AG04449 (cell line): Measurements from ENCODE around the gene NNAT.
"Not testable (repeated sequence)": the region's sequence is repeated elsewhere in the genome, so short reads cannot be mapped to it uniquely, and the experiment has no call there.

Experiments used
- CTCF ChIA-PET: fragments of 350-600 bp; formaldehyde crosslinking; extraction: SDS; loops from one replicate; lab custom pipeline; 2021; ENCODE audit warnings: antibody characterized with exemption; lab: Yijun Ruan, JAX
- POLR2A ChIA-PET: fragments of 400-600, 350-600 bp; formaldehyde crosslinking; extraction: SDS; loops from one replicate; lab custom pipeline; 2020; ENCODE audit warnings: antibody characterized with exemption, inconsistent platforms; lab: Yijun Ruan, JAX
- DNase-seq: peaks from one replicate; pipeline ENCODE4 v3.0.0-alpha.2; 2010; ENCODE audit warnings: low read depth, low spot score
- H3K4me3 ChIP-seq: 2 replicates; pipeline ENCODE4 v1.5.1; 2011; ENCODE audit warnings: low read depth, mild to moderate bottlenecking, control low read depth, low read length
- TF ChIP-seq, protein P1 (sequence below): IDR thresholded peaks from one replicate; pipeline ENCODE4 v1.5.1; 2011; ENCODE audit warnings: mild to moderate bottlenecking, moderate library complexity, low read length, control low read depth, inconsistent platforms; ENCODE audit not compliant: insufficient read depth; ENCODE audit errors: missing control alignments

NNAT gene

DNA sequence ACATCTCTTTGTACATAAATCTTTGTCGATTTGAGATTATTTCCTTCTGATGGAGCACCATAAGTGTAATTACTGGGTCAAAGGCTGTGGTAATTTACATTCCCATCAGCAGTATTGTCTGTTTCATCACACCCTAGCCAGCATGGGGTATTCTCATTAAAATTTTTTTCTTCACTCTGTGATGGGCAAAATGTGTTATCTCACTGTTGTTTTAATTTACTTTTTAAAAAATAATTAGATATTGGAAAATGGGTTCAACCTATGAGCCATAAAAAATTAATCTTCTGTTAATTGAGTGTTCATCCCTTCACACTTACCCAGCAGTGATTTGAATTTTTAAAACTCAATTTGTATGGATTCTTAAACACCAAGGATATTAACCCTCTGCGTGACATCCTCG, 44.0 kb upstream of the NNAT start:
- no peak overlapping the region for H3K4me3 ChIP-seq
- ChIA-PET CTCF (no interaction called here), POLR2A (no interaction called here)
- TF ChIP-seq, protein P1, sequence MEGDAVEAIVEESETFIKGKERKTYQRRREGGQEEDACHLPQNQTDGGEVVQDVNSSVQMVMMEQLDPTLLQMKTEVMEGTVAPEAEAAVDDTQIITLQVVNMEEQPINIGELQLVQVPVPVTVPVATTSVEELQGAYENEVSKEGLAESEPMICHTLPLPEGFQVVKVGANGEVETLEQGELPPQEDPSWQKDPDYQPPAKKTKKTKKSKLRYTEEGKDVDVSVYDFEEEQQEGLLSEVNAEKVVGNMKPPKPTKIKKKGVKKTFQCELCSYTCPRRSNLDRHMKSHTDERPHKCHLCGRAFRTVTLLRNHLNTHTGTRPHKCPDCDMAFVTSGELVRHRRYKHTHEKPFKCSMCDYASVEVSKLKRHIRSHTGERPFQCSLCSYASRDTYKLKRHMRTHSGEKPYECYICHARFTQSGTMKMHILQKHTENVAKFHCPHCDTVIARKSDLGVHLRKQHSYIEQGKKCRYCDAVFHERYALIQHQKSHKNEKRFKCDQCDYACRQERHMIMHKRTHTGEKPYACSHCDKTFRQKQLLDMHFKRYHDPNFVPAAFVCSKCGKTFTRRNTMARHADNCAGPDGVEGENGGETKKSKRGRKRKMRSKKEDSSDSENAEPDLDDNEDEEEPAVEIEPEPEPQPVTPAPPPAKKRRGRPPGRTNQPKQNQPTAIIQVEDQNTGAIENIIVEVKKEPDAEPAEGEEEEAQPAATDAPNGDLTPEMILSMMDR = no peak
- no peak for DNase-seq

DNA sequence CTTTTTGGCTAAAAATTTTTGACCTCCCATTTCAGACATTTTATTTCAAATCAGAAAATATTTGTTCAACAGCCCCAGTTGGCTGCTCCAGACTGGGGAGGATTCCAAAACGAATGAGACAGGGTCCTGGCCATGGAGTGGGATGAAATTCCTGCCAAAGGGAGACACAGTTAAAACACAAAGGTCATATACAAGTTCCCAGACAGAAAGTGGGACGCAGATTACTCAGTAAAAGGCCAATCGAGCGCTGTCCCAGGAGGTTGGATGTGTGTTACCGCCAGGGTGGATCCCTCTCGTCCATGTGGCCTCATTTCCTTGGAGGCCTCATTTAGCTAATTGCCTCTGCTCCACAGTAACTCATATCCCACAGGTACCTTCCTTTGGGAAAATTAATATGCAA, 41.8 kb upstream of the NNAT start:
- TF ChIP-seq, protein P1 = no peak
- POLR2A ChIA-PET = no interaction called here
- DNase-seq = no peak
- H3K4me3 ChIP-seq = no peak overlapping the region
- CTCF ChIA-PET = no interaction called here

DNA sequence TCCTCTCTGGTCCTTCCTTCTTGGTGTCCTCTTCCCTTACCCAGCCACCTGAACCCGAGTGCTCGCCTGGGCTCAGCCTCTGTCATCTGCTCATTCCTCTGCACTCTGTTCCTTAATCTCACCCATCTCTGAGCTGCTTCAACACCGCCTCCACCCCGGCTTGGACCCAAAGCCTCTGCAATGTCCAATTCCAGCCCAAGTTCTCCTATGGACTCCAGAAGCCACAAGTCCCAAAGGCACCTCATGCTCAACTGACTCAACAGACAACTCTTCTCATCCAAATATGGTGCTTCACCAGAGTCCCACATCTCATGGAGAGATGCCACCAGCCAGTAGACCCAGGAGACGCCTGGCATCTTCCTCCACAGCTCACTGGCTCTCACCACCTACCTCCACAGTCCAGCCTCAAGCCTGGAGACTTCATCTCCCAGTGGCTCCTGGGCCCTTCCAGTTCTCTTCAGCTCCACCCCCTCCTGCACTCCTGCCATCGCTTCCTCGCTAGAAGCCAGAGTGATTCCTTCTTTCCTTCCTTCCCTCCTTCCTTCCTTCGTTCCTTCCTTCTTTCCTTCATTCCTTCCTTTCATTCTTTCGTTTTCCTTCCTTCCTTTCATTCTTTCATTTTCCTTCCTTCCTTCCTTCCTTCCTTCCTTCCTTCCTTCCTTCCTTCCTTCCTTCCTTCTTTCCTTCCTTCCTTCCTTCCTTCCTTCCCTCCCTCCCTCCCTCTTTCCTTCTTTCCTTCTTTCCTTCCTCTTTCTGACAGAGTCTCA, 40.9 kb upstream of the NNAT start:
- DNase-seq = no peak
- ChIA-PET CTCF (no interaction called here), POLR2A (no interaction called here)
- no peak overlapping the region for H3K4me3 ChIP-seq
- TF ChIP-seq, protein P1 = no peak

DNA sequence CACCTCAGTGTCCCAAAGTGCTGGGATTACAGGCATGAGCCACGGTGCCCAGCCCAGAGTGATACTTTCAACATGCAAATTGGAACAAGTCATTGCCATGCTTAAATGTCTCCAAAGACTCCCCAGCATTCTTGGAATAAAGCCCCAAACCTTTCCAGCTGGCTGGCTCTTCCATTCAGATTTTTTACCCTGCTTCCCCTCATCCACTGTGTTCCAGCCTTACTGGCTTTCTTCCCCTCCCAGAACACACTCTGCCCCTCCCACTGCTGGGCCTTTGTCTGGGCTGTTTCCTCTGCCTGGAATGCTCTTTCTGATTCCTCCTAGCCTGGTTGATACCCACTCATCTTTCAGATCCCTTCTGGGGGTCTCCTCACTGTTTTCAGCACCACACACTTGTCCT, 40.1 kb upstream of the NNAT start:
- TF ChIP-seq, protein P1 = no peak
- no peak for DNase-seq
- ChIA-PET CTCF (no interaction called here), POLR2A (no interaction called here)
- no peak overlapping the region for H3K4me3 ChIP-seq

DNA sequence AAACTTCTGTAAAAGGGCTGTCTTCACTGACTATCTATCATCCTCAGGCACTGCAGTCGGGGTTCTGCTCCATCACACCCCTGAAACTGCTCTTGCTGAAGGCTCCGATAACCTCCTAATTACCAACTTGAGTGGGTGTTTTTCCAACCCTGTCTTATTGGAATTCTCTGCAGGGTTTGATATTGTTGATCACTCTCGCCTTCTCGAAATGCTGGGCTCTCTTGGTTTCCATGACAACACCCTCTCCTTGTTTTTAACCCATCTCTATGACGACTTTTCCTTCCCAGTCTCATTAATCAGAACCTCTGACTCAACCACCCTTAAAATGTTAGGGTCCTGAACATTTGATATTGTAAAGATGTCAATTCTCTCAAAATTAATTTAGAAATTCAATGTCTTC, 39.4 kb upstream of the NNAT start:
- CTCF ChIA-PET = interaction anchor here (0.8 kb wide), 1 partner anchor 279 kb away, joined by 3 read pairs; no protein-coding TSS in a partner anchor
- TF ChIP-seq, protein P1 = no peak
- H3K4me3 ChIP-seq = no peak overlapping the region
- POLR2A ChIA-PET = no interaction called here
- DNase-seq = no peak

DNA sequence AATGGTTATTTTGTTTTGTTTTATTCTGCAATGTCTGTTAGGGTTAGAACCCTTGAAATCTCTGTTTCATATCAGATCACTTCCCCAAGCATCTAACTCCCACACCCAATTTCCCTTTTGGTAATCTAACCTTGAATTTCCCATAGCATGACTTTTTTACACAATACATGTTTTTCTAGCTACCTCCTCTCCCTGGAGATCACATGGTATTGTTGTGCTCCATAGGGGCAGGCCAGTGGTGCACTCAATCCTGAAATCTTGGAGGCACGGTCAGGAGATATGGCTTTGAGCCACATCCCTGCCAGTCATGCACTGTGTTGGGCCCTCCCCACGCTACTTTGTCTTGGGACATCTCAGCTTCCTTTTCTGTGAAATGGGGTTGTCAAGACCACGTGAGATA, 36.7 kb upstream of the NNAT start:
- CTCF ChIA-PET = no interaction called here
- POLR2A ChIA-PET = no interaction called here
- H3K4me3 ChIP-seq = no peak overlapping the region

DNA sequence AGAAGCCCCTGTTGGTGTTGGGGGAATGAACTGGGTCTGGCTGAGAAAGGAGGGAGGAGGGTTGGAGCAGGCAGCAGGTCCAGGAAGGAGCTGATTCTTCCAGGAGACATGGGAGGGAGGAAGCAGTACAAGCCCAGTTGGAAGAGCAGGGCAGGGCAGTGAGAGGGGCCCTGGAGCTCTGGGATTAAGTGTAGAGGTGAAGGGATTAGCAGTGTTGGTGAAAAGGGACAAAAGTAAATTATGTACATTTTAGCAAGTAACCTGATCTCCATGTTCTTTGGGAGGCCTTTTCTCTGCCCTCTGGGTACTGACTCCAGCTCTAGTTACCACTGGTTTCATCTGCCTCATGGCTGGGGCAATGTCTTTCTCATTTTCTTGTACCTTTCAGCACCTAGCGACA, 34.8 kb upstream of the NNAT start:
- POLR2A ChIA-PET, DNase-seq, CTCF ChIA-PET, H3K4me3 ChIP-seq: not testable (repeated sequence)

More for the DNA sequence above, 36.7 kb upstream of the NNAT start:
- TF ChIP-seq, protein P1 = no peak
- no peak for DNase-seq
